Esophagus squamous epithelium (tissue), 5 donors: ENCODE measurements around the gene TMEM14B. TPM values are rescaled to one million over a fixed set of nuclear protein-coding genes. Genes with fewer than 3 reads are reported as not detected.

Experiments used
- DNase-seq: peaks from one replicate; lab custom pipeline; 2025; lab: John Stamatoyannopoulos, UW
- H3K27ac ChIP-seq, 4 donors: fragments of 200-600 bp; sonication (generic); one replicate each; pipeline ENCODE4 v1.5.1; 2016 to 2019; ENCODE audit warnings: mild to moderate bottlenecking in 1 of 4
- H3K27me3 ChIP-seq, 4 donors: fragments of 200-600 bp; sonication (generic); 1 replicate in 3 of 4; 2 replicates in 1 of 4; pipeline versions ENCODE4 v1.5.1 to v1.6.0; 2017 to 2021; ENCODE audit warnings: antibody characterized with exemption in 1 of 4
- H3K36me3 ChIP-seq, 3 donors: fragments of 200-600 bp; sonication (generic); one replicate each; pipeline ENCODE4 v1.5.1; 2016 to 2019
- H3K4me1 ChIP-seq, 3 donors: fragments of 200-600 bp; sonication (generic); one replicate each; pipeline ENCODE4 v1.5.1; 2017 to 2019
- H3K4me3 ChIP-seq, 4 donors: fragments of 200-600 bp; sonication (generic); 1 replicate in 3 of 4; 2 replicates in 1 of 4; pipeline ENCODE4 v1.5.1; 2016 to 2019; ENCODE audit warnings: mild to moderate bottlenecking in 2 of 4, moderate library complexity in 1 of 4
- H3K9me3 ChIP-seq, 3 donors: fragments of 200-600 bp; sonication (generic); one replicate each; pipeline ENCODE4 v1.5.1; 2016 to 2019
- POLR2A ChIP-seq, 4 donors: fragments of 450-650 bp; IDR thresholded peaks; one replicate each; pipeline ENCODE4 v1.6.1; 2017; ENCODE audit warnings: antibody characterized with exemption in 4 of 4, mild to moderate bottlenecking in 4 of 4, moderate library complexity in 3 of 4
- WGBS, 2 donors: methylation state at CpG; one replicate each; pipeline ENCODE4 v1.1.5; 2018; 5-methylcytosine and 5-hydroxymethylcytosine counted together
- intact Hi-C: fragments of 100-400 bp; cut with DNase I; formaldehyde crosslinking; loops from one replicate; pipeline ENCODE4 v1.15.0; 2022
- total RNA-seq, 4 donors: library from RNA; depleted of rRNA; stranded (reverse); fragments of >200 nt; gene quantifications; one replicate each; pipeline ENCODE4 v1.1.0, GENCODE V29; 2016
- TF ChIP-seq, protein P1 (sequence below), 6 experiments: fragments of 450-650 bp in 4 of 6; fragments of 200-600 bp in 2 of 6; sonication (generic) in 2 of 6; IDR thresholded peaks; one replicate each; pipeline ENCODE4 v1.5.1; 2016 to 2019; ENCODE audit warnings: antibody characterized with exemption in 6 of 6, mild to moderate bottlenecking in 4 of 6, moderate library complexity in 4 of 6
- donor health status: DM: yes; HTN: yes; CAD: no.

The TMEM14B gene
- total RNA-seq, 4 donors from 2014 or later = 12.7 to 64.5 (median 47.1) TPM

DNA sequence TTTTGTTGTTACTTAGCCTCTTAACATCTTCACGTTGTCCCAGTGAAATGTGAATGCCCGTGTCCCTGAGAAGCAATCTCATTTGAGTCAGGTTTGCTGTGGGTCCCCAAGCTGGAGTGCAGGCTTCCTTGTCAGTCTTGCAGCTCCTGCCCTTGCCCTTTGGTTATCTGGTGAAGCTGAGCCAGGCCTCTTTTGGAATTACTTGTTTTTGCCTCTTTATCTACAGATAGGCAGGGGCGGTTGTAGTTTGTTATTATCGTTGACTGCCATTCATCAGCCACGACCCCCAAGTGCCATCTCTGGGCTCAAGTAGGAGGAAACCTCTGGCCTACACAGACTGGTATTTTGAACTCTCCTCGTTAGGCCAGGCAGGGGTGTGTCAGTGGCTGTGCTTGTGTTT, 22.6 kb upstream of the TMEM14B start:
- no peak overlapping the region for H3K27ac ChIP-seq
- no peak overlapping the region for H3K4me3 ChIP-seq
- no peak for DNase-seq
- WGBS, 2 donors = 77% methylated on average over 5 to 6 of the region's 6 CpGs
- no peaks in the 10 kb centered on the region for H3K27me3 ChIP-seq
- H3K9me3 ChIP-seq = no peaks in the 10 kb centered on the region
- H3K36me3 ChIP-seq = peaks cover 0 to 54% (median 0%) of the 10 kb centered on the region in 3 donors
- TF ChIP-seq POLR2A (IDR thresholded peaks at IDR 0.05) = no peak
- TF ChIP-seq, protein P1, sequence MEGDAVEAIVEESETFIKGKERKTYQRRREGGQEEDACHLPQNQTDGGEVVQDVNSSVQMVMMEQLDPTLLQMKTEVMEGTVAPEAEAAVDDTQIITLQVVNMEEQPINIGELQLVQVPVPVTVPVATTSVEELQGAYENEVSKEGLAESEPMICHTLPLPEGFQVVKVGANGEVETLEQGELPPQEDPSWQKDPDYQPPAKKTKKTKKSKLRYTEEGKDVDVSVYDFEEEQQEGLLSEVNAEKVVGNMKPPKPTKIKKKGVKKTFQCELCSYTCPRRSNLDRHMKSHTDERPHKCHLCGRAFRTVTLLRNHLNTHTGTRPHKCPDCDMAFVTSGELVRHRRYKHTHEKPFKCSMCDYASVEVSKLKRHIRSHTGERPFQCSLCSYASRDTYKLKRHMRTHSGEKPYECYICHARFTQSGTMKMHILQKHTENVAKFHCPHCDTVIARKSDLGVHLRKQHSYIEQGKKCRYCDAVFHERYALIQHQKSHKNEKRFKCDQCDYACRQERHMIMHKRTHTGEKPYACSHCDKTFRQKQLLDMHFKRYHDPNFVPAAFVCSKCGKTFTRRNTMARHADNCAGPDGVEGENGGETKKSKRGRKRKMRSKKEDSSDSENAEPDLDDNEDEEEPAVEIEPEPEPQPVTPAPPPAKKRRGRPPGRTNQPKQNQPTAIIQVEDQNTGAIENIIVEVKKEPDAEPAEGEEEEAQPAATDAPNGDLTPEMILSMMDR (IDR thresholded peaks at IDR 0.05) = no peak
- intact Hi-C loops = no loop called here
- H3K4me1 ChIP-seq = peaks cover 5 to 52% (median 19%) of the 10 kb centered on the region in 3 donors

DNA sequence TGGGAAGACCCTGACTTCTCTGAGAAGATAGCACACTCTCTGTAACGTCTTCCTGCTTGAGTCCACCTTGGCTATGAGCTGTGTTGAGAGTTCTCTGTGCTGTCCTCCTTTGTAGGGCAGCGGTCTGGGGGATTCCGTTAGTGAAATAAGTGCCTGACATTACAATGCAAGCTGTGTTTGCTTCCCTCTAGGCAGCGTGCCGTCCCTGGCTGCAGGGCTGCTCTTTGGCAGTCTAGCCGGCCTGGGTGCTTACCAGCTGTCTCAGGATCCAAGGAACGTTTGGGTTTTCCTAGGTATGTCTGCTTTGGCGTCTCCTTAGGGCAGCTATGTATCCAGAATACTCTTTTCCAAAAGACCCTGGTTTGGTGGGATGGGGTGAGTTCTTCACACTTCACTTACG, 21.9 kb upstream of the TMEM14B start:
- H3K36me3 ChIP-seq = peaks cover 0 to 61% (median 0%) of the 10 kb centered on the region in 3 donors

DNA sequence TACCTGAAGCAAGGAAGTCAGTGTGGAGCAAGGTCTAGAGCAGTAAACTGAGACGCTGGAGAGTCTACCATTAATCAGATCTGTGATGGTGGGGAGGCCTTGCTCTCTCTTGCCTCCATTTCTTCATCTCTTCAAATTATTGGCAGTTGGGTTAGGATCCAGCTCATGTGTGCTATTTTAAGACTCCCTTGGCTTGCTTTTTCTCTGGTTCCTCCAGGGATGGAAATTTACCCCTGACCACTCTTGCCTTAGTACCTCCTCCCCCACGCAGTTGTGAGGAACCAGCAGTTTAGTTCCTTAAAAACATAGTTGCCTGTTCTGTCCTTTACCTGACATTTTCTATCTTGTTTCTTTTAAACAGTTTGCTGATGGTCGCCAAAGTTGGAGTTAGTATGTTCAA, 17.4 kb upstream of the TMEM14B start:
- intact Hi-C loops = no loop called here
- no peak overlapping the region for H3K4me3 ChIP-seq
- no peaks in the 10 kb centered on the region for H3K9me3 ChIP-seq
- no peaks in the 10 kb centered on the region for H3K27me3 ChIP-seq
- peaks cover 5 to 86% (median 7%) of the 10 kb centered on the region in 3 donors for H3K36me3 ChIP-seq
- 70 to 79% methylated on average over 3 of the region's 3 CpGs for WGBS, 2 donors
- peaks cover 0 to 19% (median 4%) of the 10 kb centered on the region in 3 donors for H3K4me1 ChIP-seq
- no peak overlapping the region for H3K27ac ChIP-seq
- DNase-seq = no peak
- TF ChIP-seq, protein P1 (IDR thresholded peaks at IDR 0.05) = no peak
- no peak for TF ChIP-seq POLR2A (IDR thresholded peaks at IDR 0.05)

More for the DNA sequence above, 21.9 kb upstream of the TMEM14B start:
- intact Hi-C loops = no loop called here
- Histone ChIP-seq H3K9me3 (no peaks in the 10 kb centered on the region), H3K4me1 (peaks cover 5 to 48% (median 19%) of the 10 kb centered on the region in 3 donors), H3K27me3 (no peaks in the 10 kb centered on the region), H3K4me3 (no peak overlapping the region), H3K27ac (no peak overlapping the region)
- DNase-seq = no peak
- no peak for TF ChIP-seq POLR2A (IDR thresholded peaks at IDR 0.05)
- TF ChIP-seq, protein P1 (IDR thresholded peaks at IDR 0.05) = no peak
- WGBS, 2 donors = 88 to 100% methylated on average over 2 to 7 of the region's 9 CpGs

DNA sequence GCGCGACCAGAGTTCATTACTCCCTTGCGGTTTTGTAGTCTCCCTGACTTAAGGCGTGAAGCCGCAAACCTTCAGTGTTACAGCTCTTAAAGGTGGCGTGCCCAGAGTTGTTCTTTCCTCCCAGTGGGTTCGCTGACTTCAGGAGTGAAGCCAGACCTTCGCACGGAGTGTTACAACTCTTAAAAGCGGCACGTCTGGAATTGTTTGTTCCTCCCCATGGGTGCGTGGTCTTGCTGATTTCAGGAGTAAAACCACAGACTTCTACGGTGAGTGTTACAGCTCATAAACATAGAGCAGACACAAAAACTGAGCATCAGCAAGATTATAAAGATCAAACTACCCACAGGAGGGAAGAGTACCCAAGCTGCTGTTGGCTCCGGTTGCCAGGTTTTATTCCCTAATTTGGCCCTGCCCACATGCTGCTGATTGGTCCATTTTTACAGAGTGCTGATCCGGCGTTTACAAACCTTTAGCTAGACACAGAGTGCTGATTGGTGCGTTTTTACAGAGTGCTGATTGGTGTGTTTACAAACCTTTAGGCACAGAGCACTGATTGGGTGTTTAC, 14.4 kb upstream of the TMEM14B start:
- Histone ChIP-seq H3K27me3 (no peaks in the 10 kb centered on the region), H3K4me1 (peaks cover 0 to 7% (median 0%) of the 10 kb centered on the region in 3 donors), H3K4me3 (no peak overlapping the region), H3K9me3 (no peaks in the 10 kb centered on the region), H3K27ac (no peak overlapping the region), H3K36me3 (peaks cover 5 to 57% (median 7%) of the 10 kb centered on the region in 3 donors)
- TF ChIP-seq POLR2A (IDR thresholded peaks at IDR 0.05) = no peak
- TF ChIP-seq, protein P1 (IDR thresholded peaks at IDR 0.05) = no peak
- 89 to 90% methylated on average over 16 to 17 of the region's 17 CpGs for WGBS, 2 donors
- DNase-seq = no peak
- intact Hi-C loops = no loop called here

DNA sequence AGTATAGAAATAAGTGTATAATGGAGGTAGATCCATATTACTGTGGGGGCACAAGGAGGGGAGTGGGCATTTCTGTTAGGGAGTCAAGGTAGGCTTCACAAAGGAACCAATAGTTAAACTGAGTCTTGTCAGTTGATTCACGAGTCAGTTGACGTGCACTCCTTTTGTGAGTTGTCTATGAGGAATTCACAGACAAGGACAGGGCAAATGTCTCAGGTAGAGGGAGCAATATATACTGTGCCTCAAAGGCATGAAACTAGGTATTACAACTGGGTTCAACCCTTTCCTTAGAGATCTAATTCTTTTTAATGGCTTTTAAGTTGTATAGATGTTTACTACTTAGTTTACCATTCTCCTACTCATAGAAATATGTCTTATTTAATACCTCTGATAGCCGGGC, 13.7 kb upstream of the TMEM14B start:
- H3K9me3 ChIP-seq = no peaks in the 10 kb centered on the region

More for the DNA sequence above, 13.7 kb upstream of the TMEM14B start:
- WGBS, 2 donors = 94 to 98% methylated on average over 3 of the region's 3 CpGs
- no peak for DNase-seq
- Histone ChIP-seq H3K4me1 (peaks cover 0 to 7% (median 0%) of the 10 kb centered on the region in 3 donors), H3K36me3 (peaks cover 5 to 50% (median 7%) of the 10 kb centered on the region in 3 donors), H3K27ac (no peak overlapping the region), H3K4me3 (no peak overlapping the region), H3K27me3 (no peaks in the 10 kb centered on the region)
- intact Hi-C loops = no loop called here
- no peak for TF ChIP-seq POLR2A (IDR thresholded peaks at IDR 0.05)
- TF ChIP-seq, protein P1 (IDR thresholded peaks at IDR 0.05) = no peak
